HepG2 (cell line): Measurements from ENCODE around the gene SYT1. TPM values are rescaled to one million over a fixed set of nuclear protein-coding genes. Genes with fewer than 3 reads are reported as not detected.

Source experiments
- ATAC-seq: fragments of 200-7000 bp; cut with Tn5 transposase; 3 replicates; pipeline ENCODE4 v1.9.1; 2020; ENCODE audit warnings: mild to moderate bottlenecking, moderate library complexity
- BruUV-seq: library from RNA; stranded (reverse); fragments of 400-500 nt; replicated peaks from 2 replicates; lab custom pipeline; 2021; lab: Mats Ljungman, UMichigan
- CTCF ChIA-PET: fragments of 300-600 bp; formaldehyde crosslinking; extraction: SDS; loops from one replicate; lab custom pipeline; 2021; ENCODE audit warnings: low total read pairs, inconsistent platforms, low intra/inter-chr PET ratio; lab: Yijun Ruan, JAX
- POLR2A ChIA-PET: fragments of 350-600 bp; sonication (Branson Sonifier 250); formaldehyde crosslinking; loops from one replicate; lab custom pipeline; 2020; ENCODE audit warnings: antibody characterized with exemption, inconsistent platforms; lab: Yijun Ruan, JAX
- DNase-seq: peaks from one replicate; pipeline ENCODE4 v3.0.0-alpha.2; 2015; ENCODE audit warnings: low spot score
- FAIRE-seq: peaks from 3 replicates; lab custom pipeline; 2011; peaks lifted over from hg19 to GRCh38; lab: Jason Lieb, UNC
- H2AFZ ChIP-seq: one replicate; pipeline ENCODE4 v1.6.1; 2011; ENCODE audit warnings: low read length, inconsistent platforms
- H3K27ac ChIP-seq: fragments of 300-600 bp; 3 replicates; pipeline ENCODE4 v1.8.0; 2011; ENCODE audit warnings: mixed run types, mild to moderate bottlenecking, mixed read lengths, low read length, inconsistent platforms; ENCODE audit not compliant: insufficient read depth; ENCODE audit errors: extremely low read length
- H3K27me3 ChIP-seq, 2 experiments: fragments of 200-600 bp in 1 of 2; 2 replicates in 1 of 2; 3 replicates in 1 of 2; pipeline versions ENCODE4 v1.6.0 to v1.8.0; 2011; ENCODE audit warnings: low read length in 2 of 2, mild to moderate bottlenecking in 2 of 2, moderate library complexity in 2 of 2, inconsistent platforms in 1 of 2; ENCODE audit not compliant: insufficient read depth in 2 of 2, control insufficient read depth in 1 of 2
- H3K36me3 ChIP-seq, 2 experiments: fragments of 200-600 bp in 1 of 2; replicated peaks in 1 of 2; 2 replicates in 1 of 2; 3 replicates in 1 of 2; pipeline versions ENCODE4 v1.5.1 to v1.8.0; 2011; ENCODE audit warnings: low read length in 2 of 2, inconsistent platforms in 1 of 2; ENCODE audit not compliant: insufficient read depth in 2 of 2, control insufficient read depth in 1 of 2
- H3K4me1 ChIP-seq: 2 replicates; pipeline ENCODE4 v1.5.1; 2012; ENCODE audit warnings: low read length, inconsistent platforms; ENCODE audit not compliant: insufficient read depth
- H3K4me2 ChIP-seq: 2 replicates; pipeline ENCODE4 v1.6.0; 2011; ENCODE audit warnings: low read depth, low read length, inconsistent platforms
- H3K4me3 ChIP-seq, 3 experiments: fragments of 200-600 bp in 1 of 3; sonication (generic), shearing (Covaris generic) in 1 of 3; replicated peaks in 1 of 3; 2 replicates each; pipeline ENCODE4 v1.5.1; 2011 to 2016; ENCODE audit warnings: low read length in 3 of 3, inconsistent platforms in 2 of 3, low read depth in 2 of 3, mild to moderate bottlenecking in 2 of 3, control low read depth in 1 of 3, mixed read lengths in 1 of 3; ENCODE audit not compliant: insufficient read depth in 1 of 3
- H3K79me2 ChIP-seq: one replicate; pipeline ENCODE4 v1.6.1; 2011; ENCODE audit warnings: low read length, inconsistent platforms; ENCODE audit not compliant: insufficient read depth
- H3K9ac ChIP-seq: 2 replicates; pipeline ENCODE4 v1.6.0; 2011; ENCODE audit warnings: mild to moderate bottlenecking, low read depth, low read length, inconsistent platforms; ENCODE audit not compliant: insufficient read depth
- H3K9me3 ChIP-seq: 2 replicates; pipeline ENCODE4 v1.5.1; 2012; ENCODE audit warnings: mild to moderate bottlenecking, low read length
- H4K20me1 ChIP-seq: 2 replicates; pipeline ENCODE4 v1.6.0; 2011; ENCODE audit warnings: inconsistent platforms, mild to moderate bottlenecking, low read length, moderate library complexity; ENCODE audit not compliant: insufficient read depth
- CREB1 ChIP-seq, 2 experiments: fragments of 450-650 bp in 1 of 2; IDR thresholded peaks; 2 replicates each; pipeline ENCODE4 v1.6.1; 2016 to 2017; ENCODE audit warnings: control low read depth in 1 of 2, mild to moderate bottlenecking in 1 of 2, missing compliant biosample characterization in 1 of 2, missing genetic modification characterization in 1 of 2
- FLYWCH1 ChIP-seq: sonication (generic); formaldehyde crosslinking; IDR thresholded peaks from 2 replicates; pipeline ENCODE4 v1.8.1; 2023; ENCODE audit warnings: mild to moderate bottlenecking, missing genetic modification reagents
- ZBTB42 ChIP-seq: sonication (generic); formaldehyde crosslinking; IDR thresholded peaks from 2 replicates; pipeline ENCODE4 v1.5.0; 2020; ENCODE audit warnings: mild to moderate bottlenecking, missing genetic modification reagents
- ZBTB7A ChIP-seq: sonication (generic); formaldehyde crosslinking; IDR thresholded peaks from 2 replicates; pipeline ENCODE4 v1.8.0; 2022; ENCODE audit warnings: mild to moderate bottlenecking, missing genetic modification reagents
- ZNF282 ChIP-seq: fragments of 450-650 bp; IDR thresholded peaks from 2 replicates; pipeline ENCODE4 v1.6.1; 2018; ENCODE audit not compliant: partially characterized antibody
- ZNF7 ChIP-seq: IDR thresholded peaks from 2 replicates; pipeline ENCODE4 v1.6.1; 2016; ENCODE audit warnings: missing biosample characterization, missing genetic modification reagents
- ZNF720 ChIP-seq: sonication (generic); formaldehyde crosslinking; IDR thresholded peaks from 2 replicates; pipeline ENCODE4 v1.4.0; 2020; ENCODE audit warnings: missing genetic modification reagents
- WGBS: methylation state at CpG from one replicate; pipeline ENCODE4 v1.1.6; 2017; ENCODE audit warnings: low lambda C conversion rate; 5-methylcytosine and 5-hydroxymethylcytosine counted together
- in situ Hi-C: cut with HindIII; loops from 2 replicates; pipeline ENCODE4 v1.10.0; 2017; ENCODE audit warnings: low pct_unique_long_range_greater_than_20kb; ENCODE audit not compliant: extremely low pct_ligation_motif_present
- intact Hi-C: fragments of 100-400 bp; cut with micrococcal nuclease; formaldehyde crosslinking; loops from one replicate; pipeline ENCODE4 v1.10.0; 2022; ENCODE audit not compliant: unreplicated experiment
- polyA plus RNA-seq, 8 experiments: library from polyadenylated mRNA; depleted of rRNA in 3 of 8; stranded (reverse) in 7 of 8; unstranded in 1 of 8; fragments of >200 nt; fragmentation: Illumina TruSeq in 4 of 8; extraction: Trizol in 4 of 8; gene quantifications; 2 replicates each; pipeline versions ENCODE4 v1.2.1 to v1.2.3, GENCODE V29; 2011 to 2016; ENCODE audit warnings: low read depth in 4 of 8, missing spikeins in 1 of 8, mixed read lengths in 1 of 8; ENCODE audit not compliant: insufficient read depth in 1 of 8
- total RNA-seq, 5 experiments: library from RNA; depleted of rRNA; stranded (reverse); fragments of >200 nt; fragmentation: Illumina TruSeq; extraction: Trizol; gene quantifications; 2 replicates each; pipeline ENCODE4 v1.2.3, GENCODE V29; 2016; ENCODE audit warnings: low read depth in 1 of 5
- TF ChIP-seq, protein P1 (sequence below): sonication (generic); formaldehyde crosslinking; IDR thresholded peaks from 2 replicates; pipeline ENCODE4 v1.5.1; 2020; ENCODE audit warnings: missing genetic modification reagents, mild to moderate bottlenecking, borderline replicate concordance
- TF ChIP-seq, protein P2 (sequence below): sonication (generic); formaldehyde crosslinking; IDR thresholded peaks from 2 replicates; pipeline ENCODE4 v1.8.0; 2022; ENCODE audit warnings: mild to moderate bottlenecking, missing genetic modification reagents
- TF ChIP-seq, protein P3 (sequence below): sonication (generic); formaldehyde crosslinking; conservative IDR thresholded peaks from 2 replicates; pipeline ENCODE4 v1.4.0; 2020; ENCODE audit warnings: missing genetic modification reagents
- TF ChIP-seq, protein P4 (sequence below): sonication (generic); formaldehyde crosslinking; IDR thresholded peaks from 2 replicates; pipeline ENCODE4 v1.4.0; 2020; ENCODE audit warnings: mild to moderate bottlenecking, missing genetic modification reagents
- TF ChIP-seq, protein P5 (sequence below): sonication (generic); formaldehyde crosslinking; IDR thresholded peaks from 2 replicates; pipeline ENCODE4 v1.4.0; 2020; ENCODE audit warnings: missing genetic modification reagents

The SYT1 gene
- total and polyA plus RNA-seq, 2 of the 13 experiments (the other 11 are each of a cell fraction or from before 2014, with no cell fraction given), result not detected

DNA sequence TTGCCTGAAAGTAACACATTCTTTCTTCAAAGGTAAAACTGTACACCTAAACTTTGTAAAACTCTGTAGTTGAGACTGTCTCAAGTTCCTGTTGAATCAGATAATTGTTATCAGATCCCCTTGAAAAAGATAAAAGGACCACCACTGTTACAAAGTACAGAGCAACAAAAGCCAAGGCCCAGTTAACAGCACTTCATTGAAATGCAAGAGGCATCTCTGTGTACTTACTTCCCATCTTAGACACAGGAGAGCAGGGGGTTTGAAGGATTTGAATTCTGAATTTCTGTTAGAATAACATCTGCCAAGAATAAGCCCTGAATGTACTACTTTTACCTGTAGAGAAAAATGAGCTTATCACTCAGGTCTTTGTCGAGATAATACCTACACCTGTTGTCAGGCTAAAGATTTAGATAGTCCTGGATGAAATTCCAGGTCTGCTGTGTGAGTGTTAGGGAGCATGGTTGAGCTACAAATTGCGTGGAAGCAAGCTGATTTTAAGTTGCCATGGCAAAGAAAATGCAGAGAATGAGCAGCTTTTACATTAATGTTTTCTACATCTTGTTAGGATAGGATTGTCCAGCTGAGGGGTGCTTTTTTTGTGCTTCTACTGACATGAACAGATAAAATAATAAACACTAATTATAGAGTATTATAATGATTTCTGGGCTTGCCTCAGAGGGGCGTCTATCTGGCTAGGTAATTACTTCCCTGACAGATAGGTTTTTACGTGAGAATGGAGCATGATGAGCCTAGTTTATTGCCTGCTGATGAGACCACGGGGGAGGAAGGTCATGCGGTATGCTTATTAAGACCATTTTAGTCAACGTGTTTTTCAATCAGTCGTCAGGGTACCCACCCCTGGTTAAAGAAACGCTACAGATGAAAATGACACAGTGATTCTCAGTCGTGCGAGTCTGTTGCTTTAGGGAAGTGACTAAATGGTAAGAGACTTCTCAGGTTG lies 517.0 kb downstream of the SYT1 start:
- WGBS, result 10% methylated on average over 11 of the region's 11 CpGs

DNA sequence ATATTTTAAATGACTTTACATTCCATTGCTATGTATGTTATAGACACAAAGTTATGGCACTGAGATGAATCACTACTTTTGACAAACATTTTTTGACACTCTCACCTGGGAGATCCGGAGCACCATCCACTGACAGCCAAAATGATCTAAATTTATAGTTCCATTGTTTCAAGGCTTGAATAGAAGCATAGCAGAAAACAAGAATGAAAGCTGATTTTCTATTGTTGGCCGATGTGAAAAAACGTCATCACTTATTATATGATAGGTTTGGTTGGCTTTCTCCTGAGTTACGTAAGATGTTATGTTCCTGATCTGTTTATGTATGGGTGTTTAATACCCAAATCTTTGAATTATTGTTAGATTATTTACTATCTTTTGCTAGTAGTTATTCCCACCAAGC lies 520.0 kb downstream of the SYT1 start:
- H3K27ac ChIP-seq, result no peak overlapping the region
- ChIA-PET POLR2A (no interaction called here), CTCF (no interaction called here)
- H2AFZ ChIP-seq, result no peak overlapping the region
- no peaks in the 10 kb centered on the region for H4K20me1 ChIP-seq
- no peak overlapping the region for H3K4me2 ChIP-seq
- H3K27me3 ChIP-seq, result no peaks in the 10 kb centered on the region
- 25% methylated on average over 4 of the region's 4 CpGs for WGBS
- no peaks in the 10 kb centered on the region for H3K4me1 ChIP-seq
- DNase-seq, result no peak
- ATAC-seq, result no peak
- no TSS peak for BruUV-seq
- FAIRE-seq, result no peak
- H3K9me3 ChIP-seq, result no peaks in the 10 kb centered on the region
- in situ Hi-C loops, result no loop called here
- H3K79me2 ChIP-seq, result no peaks in the 10 kb centered on the region
- no peak overlapping the region for H3K9ac ChIP-seq
- intact Hi-C loops, result no loop called here
- H3K4me3 ChIP-seq, result no peak overlapping the region
- H3K36me3 ChIP-seq, result no peaks in the 10 kb centered on the region
- TF ChIP-seq ZBTB42 (no peak), FLYWCH1 (no peak), ZNF7 (CRISPR knock-in tag) (no peak), ZBTB7A (CRISPR knock-in tag) (no peak), CREB1 (IDR thresholded peaks at IDR 0.05) (no peak), CREB1 (CRISPR knock-in tag; IDR thresholded peaks at IDR 0.05) (no peak), ZNF282 (no peak)
- TF ChIP-seq, protein P1, sequence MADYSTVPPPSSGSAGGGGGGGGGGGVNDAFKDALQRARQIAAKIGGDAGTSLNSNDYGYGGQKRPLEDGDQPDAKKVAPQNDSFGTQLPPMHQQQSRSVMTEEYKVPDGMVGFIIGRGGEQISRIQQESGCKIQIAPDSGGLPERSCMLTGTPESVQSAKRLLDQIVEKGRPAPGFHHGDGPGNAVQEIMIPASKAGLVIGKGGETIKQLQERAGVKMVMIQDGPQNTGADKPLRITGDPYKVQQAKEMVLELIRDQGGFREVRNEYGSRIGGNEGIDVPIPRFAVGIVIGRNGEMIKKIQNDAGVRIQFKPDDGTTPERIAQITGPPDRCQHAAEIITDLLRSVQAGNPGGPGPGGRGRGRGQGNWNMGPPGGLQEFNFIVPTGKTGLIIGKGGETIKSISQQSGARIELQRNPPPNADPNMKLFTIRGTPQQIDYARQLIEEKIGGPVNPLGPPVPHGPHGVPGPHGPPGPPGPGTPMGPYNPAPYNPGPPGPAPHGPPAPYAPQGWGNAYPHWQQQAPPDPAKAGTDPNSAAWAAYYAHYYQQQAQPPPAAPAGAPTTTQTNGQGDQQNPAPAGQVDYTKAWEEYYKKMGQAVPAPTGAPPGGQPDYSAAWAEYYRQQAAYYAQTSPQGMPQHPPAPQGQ (CRISPR knock-in tag), result no peak
- TF ChIP-seq, protein P2, sequence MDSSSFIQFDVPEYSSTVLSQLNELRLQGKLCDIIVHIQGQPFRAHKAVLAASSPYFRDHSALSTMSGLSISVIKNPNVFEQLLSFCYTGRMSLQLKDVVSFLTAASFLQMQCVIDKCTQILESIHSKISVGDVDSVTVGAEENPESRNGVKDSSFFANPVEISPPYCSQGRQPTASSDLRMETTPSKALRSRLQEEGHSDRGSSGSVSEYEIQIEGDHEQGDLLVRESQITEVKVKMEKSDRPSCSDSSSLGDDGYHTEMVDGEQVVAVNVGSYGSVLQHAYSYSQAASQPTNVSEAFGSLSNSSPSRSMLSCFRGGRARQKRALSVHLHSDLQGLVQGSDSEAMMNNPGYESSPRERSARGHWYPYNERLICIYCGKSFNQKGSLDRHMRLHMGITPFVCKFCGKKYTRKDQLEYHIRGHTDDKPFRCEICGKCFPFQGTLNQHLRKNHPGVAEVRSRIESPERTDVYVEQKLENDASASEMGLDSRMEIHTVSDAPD (CRISPR knock-in tag), result no peak
- TF ChIP-seq, protein P3, sequence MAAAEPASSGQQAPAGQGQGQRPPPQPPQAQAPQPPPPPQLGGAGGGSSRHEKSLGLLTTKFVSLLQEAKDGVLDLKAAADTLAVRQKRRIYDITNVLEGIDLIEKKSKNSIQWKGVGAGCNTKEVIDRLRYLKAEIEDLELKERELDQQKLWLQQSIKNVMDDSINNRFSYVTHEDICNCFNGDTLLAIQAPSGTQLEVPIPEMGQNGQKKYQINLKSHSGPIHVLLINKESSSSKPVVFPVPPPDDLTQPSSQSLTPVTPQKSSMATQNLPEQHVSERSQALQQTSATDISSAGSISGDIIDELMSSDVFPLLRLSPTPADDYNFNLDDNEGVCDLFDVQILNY (CRISPR knock-in tag), result no peak
- TF ChIP-seq, protein P4, sequence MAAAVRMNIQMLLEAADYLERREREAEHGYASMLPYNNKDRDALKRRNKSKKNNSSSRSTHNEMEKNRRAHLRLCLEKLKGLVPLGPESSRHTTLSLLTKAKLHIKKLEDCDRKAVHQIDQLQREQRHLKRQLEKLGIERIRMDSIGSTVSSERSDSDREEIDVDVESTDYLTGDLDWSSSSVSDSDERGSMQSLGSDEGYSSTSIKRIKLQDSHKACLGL (CRISPR knock-in tag), result no peak
- TF ChIP-seq, protein P5, sequence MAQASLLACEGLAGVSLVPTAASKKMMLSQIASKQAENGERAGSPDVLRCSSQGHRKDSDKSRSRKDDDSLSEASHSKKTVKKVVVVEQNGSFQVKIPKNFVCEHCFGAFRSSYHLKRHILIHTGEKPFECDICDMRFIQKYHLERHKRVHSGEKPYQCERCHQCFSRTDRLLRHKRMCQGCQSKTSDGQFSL, result no peak

More for the DNA sequence above, 517.0 kb downstream of the SYT1 start:
- Histone ChIP-seq H4K20me1 (no peaks in the 10 kb centered on the region), H3K36me3 (no peaks in the 10 kb centered on the region), H3K9me3 (no peaks in the 10 kb centered on the region), H3K27me3 (no peaks in the 10 kb centered on the region), H3K9ac (no peak overlapping the region), H3K4me1 (no peaks in the 10 kb centered on the region), H3K27ac (no peak overlapping the region), H3K4me2 (no peak overlapping the region), H2AFZ (no peak overlapping the region)
- in situ Hi-C loops (no loop called here), intact Hi-C loops (no loop called here)
- CTCF ChIA-PET, result no interaction called here
- DNase-seq, result no peak
- no peak for TF ChIP-seq ZNF720 (CRISPR knock-in tag)
- TF ChIP-seq, all 625 proteins: peak for 0
- ATAC-seq (no peak), FAIRE-seq (no peak)
- POLR2A ChIA-PET, result no interaction called here
- no peaks in the 10 kb centered on the region for H3K79me2 ChIP-seq
- BruUV-seq, result no TSS peak
- H3K4me3 ChIP-seq, result no peak overlapping the region
